ENCODE data around the gene GPRC5D.

Gene GPRC5D

GRCh38 chr12:12938541-12938940 is 13.4 kb downstream of the GPRC5D start:
- no peak for DNase-seq (ENCODE audit: low read depth in 1 of 2, low spot score in 1 of 2)

GRCh38 chr12:12936983-12937491 is 14.9 kb downstream of the GPRC5D start:
- no peak for DNase-seq (ENCODE audit: low read depth in 1 of 2, low spot score in 1 of 2)

- no peak for DNase-seq (ENCODE audit: low read depth in 1 of 2, low spot score in 1 of 2)
Observed at GRCh38 chr12:12934556-12934955, 17.4 kb downstream of the GPRC5D start.

GRCh38 chr12:12933742-12934141 is 18.2 kb downstream of the GPRC5D start:
- DNase-seq (ENCODE audit: low read depth in 1 of 2, low spot score in 1 of 2): no peak

GRCh38 chr12:12930633-12931219 is 21.2 kb downstream of the GPRC5D start:
- DNase-seq (ENCODE audit: low read depth in 1 of 2, low spot score in 1 of 2): no peak

- no peak for DNase-seq (ENCODE audit: low read depth in 1 of 2, low spot score in 1 of 2)
Observed at GRCh38 chr12:12929696-12930095, 22.3 kb downstream of the GPRC5D start.

GRCh38 chr12:12927211-12928079 is 24.5 kb downstream of the GPRC5D start:
- peak in 1 of 2 donors; percentile 29 for DNase-seq (ENCODE audit: low read depth in 1 of 2, low spot score in 1 of 2)

- DNase-seq (ENCODE audit: low read depth in 1 of 2, low spot score in 1 of 2): no peak
Observed at GRCh38 chr12:12926571-12927071, 25.3 kb downstream of the GPRC5D start.

GRCh38 chr12:12925388-12925787 is 26.6 kb downstream of the GPRC5D start:
- no peak for DNase-seq (ENCODE audit: low read depth in 1 of 2, low spot score in 1 of 2)

GRCh38 chr12:12924169-12924568 is 27.8 kb downstream of the GPRC5D start:
- no peak for DNase-seq (ENCODE audit: low read depth in 1 of 2, low spot score in 1 of 2)

GRCh38 chr12:12922978-12923377 is 29.0 kb downstream of the GPRC5D start:
- DNase-seq (ENCODE audit: low read depth in 1 of 2, low spot score in 1 of 2): no peak

GRCh38 chr12:12922191-12922616 is 29.8 kb downstream of the GPRC5D start:
- no peak for DNase-seq (ENCODE audit: low read depth in 1 of 2, low spot score in 1 of 2)

- no peak for DNase-seq (ENCODE audit: low read depth in 1 of 2, low spot score in 1 of 2)
Observed at GRCh38 chr12:12919666-12920435, 32.1 kb downstream of the GPRC5D start.

GRCh38 chr12:12918781-12919389 is 33.1 kb downstream of the GPRC5D start:
- DNase-seq (ENCODE audit: low read depth in 1 of 2, low spot score in 1 of 2): no peak

- no peak for DNase-seq (ENCODE audit: low read depth in 1 of 2, low spot score in 1 of 2)
Observed at GRCh38 chr12:12917517-12917916, 34.5 kb downstream of the GPRC5D start.

- peak; percentile 68 to 71 for DNase-seq (ENCODE audit: low read depth in 1 of 2, low spot score in 1 of 2)
Observed at GRCh38 chr12:12916135-12916944, 35.6 kb downstream of the GPRC5D start.

GRCh38 chr12:12915656-12916055 is 36.3 kb downstream of the GPRC5D start:
- no peak for DNase-seq (ENCODE audit: low read depth in 1 of 2, low spot score in 1 of 2)

GRCh38 chr12:12912711-12913110 is 39.3 kb downstream of the GPRC5D start:
- DNase-seq (ENCODE audit: low read depth in 1 of 2, low spot score in 1 of 2): no peak

- DNase-seq (ENCODE audit: low read depth in 1 of 2, low spot score in 1 of 2): no peak
Observed at GRCh38 chr12:12909995-12910420, 42.0 kb downstream of the GPRC5D start.

All from stimulated activated CD4-positive, alpha-beta T cell treated with anti-CD3 and anti-CD28 coated beads, Interleukin-15, amount 100 ng/mL, for 1 hour (primary cell).